SK-N-MC (cell line): ENCODE measurements around the gene MPP4.

Experiments
- EZH2 ChIP-seq: fragments of 200-600 bp; sonication (generic); IDR thresholded peaks from one replicate; pipeline ENCODE4 v1.6.1; 2017; ENCODE audit warnings: antibody characterized with exemption
- POLR2AphosphoS5 ChIP-seq: IDR thresholded peaks from 2 replicates; pipeline ENCODE4 v1.6.1; 2012; ENCODE audit warnings: mild to moderate bottlenecking, low read depth, low read length, borderline replicate concordance

DNA sequence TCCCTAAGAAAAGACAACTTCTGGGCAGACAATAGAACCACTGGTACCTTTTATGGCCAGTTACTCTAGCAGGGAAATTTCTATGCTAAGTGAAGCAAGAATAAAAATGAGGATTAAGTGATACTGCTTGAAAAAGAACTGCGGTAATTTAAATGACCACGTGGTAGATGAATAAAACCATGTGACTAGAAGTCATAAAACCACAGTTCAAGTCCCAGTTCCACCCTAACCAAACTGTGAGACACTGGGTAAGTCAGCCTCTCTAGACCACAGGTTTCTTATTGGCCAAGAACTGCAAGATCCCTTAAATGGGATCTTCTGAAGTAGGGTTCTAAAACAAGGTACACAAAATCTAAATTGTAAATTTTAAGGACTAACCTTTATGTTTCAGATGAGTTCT is 67.9 kb downstream of the MPP4 start:
- TF ChIP-seq EZH2 = no peak
- TF ChIP-seq POLR2AphosphoS5 = no peak
